AG09319 (cell line): Measurements from ENCODE around the gene ZDHHC22.

ENCODE experiments used
- DNase-seq: peaks from one replicate; pipeline ENCODE4 v3.0.0-alpha.2; 2010; ENCODE audit warnings: low read depth; ENCODE audit errors: extremely low read depth
- CTCF ChIP-seq: IDR thresholded peaks from 2 replicates; pipeline ENCODE4 v1.5.1; 2011; ENCODE audit warnings: low read depth, mild to moderate bottlenecking, inconsistent platforms, low read length, moderate library complexity

ZDHHC22 gene

GRCh38 chr14:77145975-77146740 is 4.6 kb upstream of the ZDHHC22 start:
- DNase-seq = no peak
- no peak for TF ChIP-seq CTCF

GRCh38 chr14:77144412-77145115 is 3.0 kb upstream of the ZDHHC22 start:
- DNase-seq = no peak
- no peak for TF ChIP-seq CTCF

- DNase-seq = no peak
- TF ChIP-seq CTCF = no peak
Measured at GRCh38 chr14:77143071-77143470, 1.5 kb upstream of the ZDHHC22 start.

- TF ChIP-seq CTCF = no peak
- DNase-seq = no peak
Measured at GRCh38 chr14:77142005-77142800, 612 bp upstream of the ZDHHC22 start.

- TF ChIP-seq CTCF = no peak
- no peak for DNase-seq
Measured at GRCh38 chr14:77140359-77141213, 1.0 kb downstream of the ZDHHC22 start.

- TF ChIP-seq CTCF = peak; percentile 35
- DNase-seq = no peak
Measured at GRCh38 chr14:77139540-77140358, 1.8 kb downstream of the ZDHHC22 start.
